GM19035 (cell line): ENCODE data around the gene KLF7.

Experiments used
- ATAC-seq: cut with Tn5 transposase; IDR thresholded peaks from one replicate; pipeline ENCODE4 v1.9.1; 2021; ENCODE audit not compliant: unreplicated experiment

The KLF7 gene

GRCh38 chr2:207097278-207097677 lies 68.5 kb downstream of the KLF7 start:
- ATAC-seq, result no peak

GRCh38 chr2:207095963-207096362 lies 69.8 kb downstream of the KLF7 start:
- ATAC-seq, result no peak

GRCh38 chr2:207093234-207093633 lies 72.5 kb downstream of the KLF7 start:
- no peak for ATAC-seq

- ATAC-seq, result no peak
These were observed 72.9 kb downstream of the KLF7 start for GRCh38 chr2:207092818-207093217.

GRCh38 chr2:207091928-207092327 lies 73.8 kb downstream of the KLF7 start:
- no peak for ATAC-seq

GRCh38 chr2:207091176-207091575 lies 74.6 kb downstream of the KLF7 start:
- ATAC-seq, result no peak

GRCh38 chr2:207090389-207090788 lies 75.4 kb downstream of the KLF7 start:
- no peak for ATAC-seq

- ATAC-seq, result no peak
These were observed 76.9 kb downstream of the KLF7 start for GRCh38 chr2:207088839-207089238.

- no peak for ATAC-seq
These were observed 77.5 kb downstream of the KLF7 start for GRCh38 chr2:207088276-207088675.

GRCh38 chr2:207087046-207087902 lies 78.5 kb downstream of the KLF7 start:
- ATAC-seq, result no peak

- ATAC-seq, result no peak
These were observed 79.6 kb downstream of the KLF7 start for GRCh38 chr2:207086136-207086535.

GRCh38 chr2:207085110-207085509 lies 80.6 kb downstream of the KLF7 start:
- no peak for ATAC-seq

GRCh38 chr2:207083361-207084110 lies 82.2 kb downstream of the KLF7 start:
- no peak for ATAC-seq

- ATAC-seq, result no peak
These were observed 83.1 kb downstream of the KLF7 start for GRCh38 chr2:207082619-207083018.

- ATAC-seq, result no peak
These were observed 87.5 kb downstream of the KLF7 start for GRCh38 chr2:207078186-207078798.

- no peak for ATAC-seq
These were observed 88.5 kb downstream of the KLF7 start for GRCh38 chr2:207077266-207077665.

- ATAC-seq, result no peak
These were observed 90.3 kb downstream of the KLF7 start for GRCh38 chr2:207075456-207075855.

GRCh38 chr2:207073801-207074678 lies 91.7 kb downstream of the KLF7 start:
- no peak for ATAC-seq

- no peak for ATAC-seq
These were observed 92.3 kb downstream of the KLF7 start for GRCh38 chr2:207073412-207073800.

GRCh38 chr2:207072571-207072970 lies 93.2 kb downstream of the KLF7 start:
- ATAC-seq, result no peak

GRCh38 chr2:207071820-207072219 lies 93.9 kb downstream of the KLF7 start:
- ATAC-seq, result no peak
